Astrocyte (in vitro differentiated cells and primary cell): ENCODE results near the gene FAM219A. TPM values are rescaled to one million over a fixed set of nuclear protein-coding genes. Genes with fewer than 3 reads are reported as not detected.
"Not testable (repeated sequence)": the region's sequence is repeated elsewhere in the genome, so short reads cannot be mapped to it uniquely, and the experiment has no call there.

Experiments
- DNase-seq: peaks from one replicate; pipeline ENCODE4 v3.0.0-alpha.2; 2010; ENCODE audit warnings: low read depth
- FAIRE-seq: peaks from 2 replicates; lab custom pipeline; 2011; peaks lifted over from hg19 to GRCh38; lab: Jason Lieb, UNC
- H2AFZ ChIP-seq: 2 replicates; pipeline ENCODE4 v1.6.0; 2012; ENCODE audit warnings: low read depth, low read length, inconsistent platforms
- H3K27ac ChIP-seq: 2 replicates; pipeline ENCODE4 v1.5.1; 2011; ENCODE audit warnings: low read depth, low read length, inconsistent platforms
- H3K27me3 ChIP-seq: 2 replicates; pipeline ENCODE4 v1.6.0; 2011; ENCODE audit warnings: low read length, inconsistent platforms; ENCODE audit not compliant: insufficient read depth
- H3K36me3 ChIP-seq: 2 replicates; pipeline ENCODE4 v1.5.1; 2011; ENCODE audit warnings: low read length, inconsistent platforms; ENCODE audit not compliant: insufficient read depth
- H3K4me1 ChIP-seq: 2 replicates; pipeline ENCODE4 v1.5.1; 2011; ENCODE audit warnings: low read length, inconsistent platforms; ENCODE audit not compliant: insufficient read depth
- H3K4me2 ChIP-seq: 2 replicates; pipeline ENCODE4 v1.6.0; 2012; ENCODE audit warnings: low read length, inconsistent platforms
- H3K4me3 ChIP-seq: 2 replicates; pipeline ENCODE4 v1.5.1; 2011; ENCODE audit warnings: low read depth, mild to moderate bottlenecking, low read length, inconsistent platforms; ENCODE audit not compliant: insufficient read depth
- H3K79me2 ChIP-seq: 2 replicates; pipeline ENCODE4 v1.6.0; 2012; ENCODE audit warnings: mild to moderate bottlenecking, low read length, inconsistent platforms; ENCODE audit not compliant: insufficient read depth
- H3K9ac ChIP-seq: 2 replicates; pipeline ENCODE4 v1.6.0; 2012; ENCODE audit warnings: mild to moderate bottlenecking, low read length, inconsistent platforms
- H3K9me3 ChIP-seq: 2 replicates; pipeline ENCODE4 v1.5.1; 2012; ENCODE audit warnings: low read depth, mild to moderate bottlenecking, low read length, inconsistent platforms; ENCODE audit not compliant: insufficient read depth
- H4K20me1 ChIP-seq: 2 replicates; pipeline ENCODE4 v1.6.0; 2012; ENCODE audit warnings: low read length, inconsistent platforms; ENCODE audit not compliant: insufficient read depth
- H3K27ac Mint-ChIP-seq: one replicate; pipeline ENCODE4 v1.8.0; 2021; ENCODE audit warnings: mild to moderate bottlenecking, mixed read lengths; ENCODE audit not compliant: unreplicated experiment
- H3K27me3 Mint-ChIP-seq: one replicate; pipeline ENCODE4 v1.8.0; 2021; ENCODE audit warnings: low read depth, mixed read lengths; ENCODE audit not compliant: unreplicated experiment
- H3K36me3 Mint-ChIP-seq: one replicate; pipeline ENCODE4 v1.8.0; 2021; ENCODE audit warnings: low read depth, mixed read lengths; ENCODE audit not compliant: unreplicated experiment
- H3K4me1 Mint-ChIP-seq: one replicate; pipeline ENCODE4 v1.8.0; 2021; ENCODE audit warnings: low read depth, mixed read lengths; ENCODE audit not compliant: unreplicated experiment
- H3K4me3 Mint-ChIP-seq: one replicate; pipeline ENCODE4 v1.8.0; 2021; ENCODE audit warnings: mild to moderate bottlenecking, moderate library complexity, mixed read lengths; ENCODE audit not compliant: unreplicated experiment
- H3K9me3 Mint-ChIP-seq: one replicate; pipeline ENCODE4 v1.8.0; 2021; ENCODE audit warnings: mild to moderate bottlenecking, mixed read lengths; ENCODE audit not compliant: unreplicated experiment
- CTCF ChIP-seq: IDR thresholded peaks from 2 replicates; pipeline ENCODE4 v1.5.1; 2011; ENCODE audit warnings: low read depth, mild to moderate bottlenecking, inconsistent platforms, low read length, moderate library complexity; ENCODE audit not compliant: insufficient read depth
- EZH2 ChIP-seq: IDR thresholded peaks from 2 replicates; pipeline ENCODE4 v1.6.1; 2012; ENCODE audit warnings: mild to moderate bottlenecking, low read length, inconsistent platforms; ENCODE audit not compliant: insufficient read depth
- total RNA-seq: library from RNA; stranded (reverse); gene quantifications from 2 replicates; pipeline ENCODE4 v1.2.1, GENCODE V29; 2021

The FAM219A gene
- total RNA-seq, 1 donor from 2014 or later = 63.5 TPM

GRCh38 chr9:34485822-34486221, 27.5 kb upstream of the FAM219A start:
- Mint-ChIP-seq H3K9me3 (peaks cover 6% of the 10 kb centered on the region), H3K4me1 (peaks cover 6% of the 10 kb centered on the region), H3K27me3 (peaks cover 31% of the 10 kb centered on the region), H3K4me3 (no peak overlapping the region), H3K27ac (no peak overlapping the region), H3K36me3 (peaks cover 2% of the 10 kb centered on the region)
- no peak overlapping the region for H3K27ac ChIP-seq
- no peaks in the 10 kb centered on the region for H3K36me3 ChIP-seq
- FAIRE-seq (no peak), DNase-seq (no peak)
- peaks cover 23% of the 10 kb centered on the region for H3K27me3 ChIP-seq
- H4K20me1 ChIP-seq = no peaks in the 10 kb centered on the region
- no peak for TF ChIP-seq CTCF
- no peak for TF ChIP-seq EZH2
- H3K79me2 ChIP-seq = no peaks in the 10 kb centered on the region
- H3K4me1 ChIP-seq = no peaks in the 10 kb centered on the region
- no peaks in the 10 kb centered on the region for H3K9me3 ChIP-seq
- no peak overlapping the region for H3K4me3 ChIP-seq
- no peak overlapping the region for H2AFZ ChIP-seq
- H3K9ac ChIP-seq = no peak overlapping the region
- H3K4me2 ChIP-seq = no peak overlapping the region

- no peak for DNase-seq
- Histone ChIP-seq H3K4me1 (no peaks in the 10 kb centered on the region), H3K27ac (no peak overlapping the region), H3K9me3 (no peaks in the 10 kb centered on the region), H3K36me3 (no peaks in the 10 kb centered on the region), H3K4me2 (no peak overlapping the region), H4K20me1 (no peaks in the 10 kb centered on the region), H3K79me2 (no peaks in the 10 kb centered on the region), H3K27me3 (peaks cover 15% of the 10 kb centered on the region), H3K4me3 (no peak overlapping the region), H3K9ac (no peak overlapping the region), H2AFZ (no peak overlapping the region)
- H3K27me3 Mint-ChIP-seq = peaks cover 24% of the 10 kb centered on the region
- no peak overlapping the region for H3K27ac Mint-ChIP-seq
- TF ChIP-seq CTCF (no peak), EZH2 (no peak)
- peaks cover 6% of the 10 kb centered on the region for H3K4me1 Mint-ChIP-seq
- no peak overlapping the region for H3K4me3 Mint-ChIP-seq
- no peaks in the 10 kb centered on the region for H3K36me3 Mint-ChIP-seq
- H3K9me3 Mint-ChIP-seq = peaks cover 3% of the 10 kb centered on the region
- no peak for FAIRE-seq
Measured at GRCh38 chr9:34484678-34485077, 26.3 kb upstream of the FAM219A start.

DNA sequence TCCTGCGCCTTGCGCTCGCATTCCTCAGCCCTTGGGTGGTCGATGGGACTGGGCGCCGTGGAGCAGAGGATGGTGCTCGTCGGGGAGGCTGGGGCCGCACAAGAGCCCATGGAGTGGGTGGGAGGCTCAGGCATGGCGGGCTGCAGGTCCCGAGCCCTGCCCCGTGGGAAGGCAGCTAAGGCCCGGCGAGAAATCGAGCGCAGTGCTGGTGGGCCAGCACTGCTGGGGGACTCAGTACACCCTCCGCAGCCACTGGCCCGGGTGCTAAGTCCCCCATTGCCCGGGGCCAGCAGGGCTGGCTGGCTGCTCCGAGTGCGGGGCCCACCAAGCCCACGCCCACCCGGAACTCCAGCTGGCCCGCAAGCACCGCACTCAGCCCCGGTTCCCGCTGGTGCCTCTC, 24.4 kb upstream of the FAM219A start:
- not testable (repeated sequence) for H3K4me1 Mint-ChIP-seq, H3K79me2 ChIP-seq, H3K27ac ChIP-seq, H3K4me1 ChIP-seq, DNase-seq, H3K4me2 ChIP-seq, H3K36me3 ChIP-seq, H3K9me3 ChIP-seq, H3K4me3 ChIP-seq, H3K4me3 Mint-ChIP-seq, H3K9ac ChIP-seq, H3K9me3 Mint-ChIP-seq, H3K27me3 ChIP-seq, H3K27ac Mint-ChIP-seq, H4K20me1 ChIP-seq, FAIRE-seq, H2AFZ ChIP-seq, H3K36me3 Mint-ChIP-seq
- peaks cover 18% of the 10 kb centered on the region for H3K27me3 Mint-ChIP-seq

DNA sequence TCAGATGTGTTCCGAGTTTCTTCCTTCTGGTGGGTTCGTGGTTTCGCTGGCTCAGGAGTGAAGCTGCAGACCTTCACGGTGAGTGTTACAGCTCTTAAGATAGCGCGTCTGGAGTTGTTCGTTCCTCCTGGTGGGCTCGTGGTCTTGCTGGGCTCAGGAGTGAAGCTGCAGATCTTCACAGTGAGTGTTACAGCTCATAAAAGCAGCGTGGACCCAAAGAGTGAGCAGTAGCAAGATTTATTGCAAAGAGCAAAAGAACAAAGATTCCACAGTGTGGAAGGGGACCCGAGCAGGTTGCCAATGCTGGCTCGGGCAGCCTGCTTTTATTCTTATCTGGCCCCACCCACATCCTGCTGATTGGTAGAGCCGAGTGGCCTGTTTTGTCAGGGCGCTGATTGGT, 23.2 kb upstream of the FAM219A start:
- not testable (repeated sequence) for H3K79me2 ChIP-seq, H3K9ac ChIP-seq, H3K4me3 ChIP-seq, H3K4me1 ChIP-seq, DNase-seq, H3K4me3 Mint-ChIP-seq, H3K27ac ChIP-seq, H3K9me3 Mint-ChIP-seq, H3K36me3 Mint-ChIP-seq, H3K9me3 ChIP-seq, H3K27me3 ChIP-seq, FAIRE-seq, H3K4me2 ChIP-seq, H4K20me1 ChIP-seq, H3K4me1 Mint-ChIP-seq, H2AFZ ChIP-seq, H3K36me3 ChIP-seq, H3K27ac Mint-ChIP-seq
- peaks cover 13% of the 10 kb centered on the region for H3K27me3 Mint-ChIP-seq
